ENCODE measurements around the gene UBQLN4.
"Not testable (repeated sequence)": the region's sequence is repeated elsewhere in the genome, so short reads cannot be mapped to it uniquely, and the experiment has no call there.

Gene UBQLN4

GRCh38 chr1:156056326-156056849 lies 2.8 kb upstream of the UBQLN4 start:
- DNase-seq, result no peak

GRCh38 chr1:156055281-156056048 lies 1.9 kb upstream of the UBQLN4 start:
- no peak for DNase-seq

GRCh38 chr1:156054500-156055280 lies 1.1 kb upstream of the UBQLN4 start, which contains the start of gene LAMTOR2:
LAMTOR2 (plus strand) TSS chr1:156054782; CDS start chr1:156054890, 108 bp downstream.
- DNase-seq, result peak; percentile 96

- DNase-seq, result peak; percentile 19
Measured at GRCh38 chr1:156052862-156053767, 483 bp downstream of the UBQLN4 start.

GRCh38 chr1:156051011-156051725 lies 2.4 kb downstream of the UBQLN4 start:
- DNase-seq, result no peak

GRCh38 chr1:156050376-156050775 lies 3.2 kb downstream of the UBQLN4 start:
- no peak for DNase-seq

GRCh38 chr1:156048663-156049258 lies 4.8 kb downstream of the UBQLN4 start:
- DNase-seq, result no peak

- no peak for DNase-seq
Measured at GRCh38 chr1:156045076-156045475, 8.5 kb downstream of the UBQLN4 start.

- DNase-seq, result no peak
Measured at GRCh38 chr1:156042828-156043227, 10.8 kb downstream of the UBQLN4 start.

- not testable (repeated sequence) for DNase-seq
Measured at GRCh38 chr1:156034991-156035390, 18.6 kb downstream of the UBQLN4 start.

- DNase-seq, result no peak
Measured at GRCh38 chr1:156033011-156033410, 20.6 kb downstream of the UBQLN4 start.

- no peak for DNase-seq
Measured at GRCh38 chr1:156026588-156026987, 27.0 kb downstream of the UBQLN4 start.

GRCh38 chr1:156025876-156026275 lies 27.7 kb downstream of the UBQLN4 start:
- DNase-seq, result no peak

GRCh38 chr1:156024801-156025200 lies 28.8 kb downstream of the UBQLN4 start:
- DNase-seq, result no peak

- DNase-seq, result no peak
Measured at GRCh38 chr1:156021954-156022353, 31.6 kb downstream of the UBQLN4 start.

GRCh38 chr1:156021093-156021428 lies 32.5 kb downstream of the UBQLN4 start:
- DNase-seq, result no peak

- DNase-seq, result peak; percentile 88
Measured at GRCh38 chr1:156020293-156021092, 33.1 kb downstream of the UBQLN4 start, which contains the start of gene SSR2. SSR2 (minus strand) TSS chr1:156020951; CDS start chr1:156020167, 784 bp downstream.

- DNase-seq, result no peak
Measured at GRCh38 chr1:156019946-156020292, 33.7 kb downstream of the UBQLN4 start.

GRCh38 chr1:156014829-156015228 lies 38.8 kb downstream of the UBQLN4 start:
- DNase-seq, result no peak

GRCh38 chr1:156012051-156012817 lies 41.4 kb downstream of the UBQLN4 start:
- DNase-seq, result no peak
